Glutamatergic neuron (in vitro differentiated cells): ENCODE measurements around the gene B4GALT3. TPM values are rescaled to one million over a fixed set of nuclear protein-coding genes. Genes with fewer than 3 reads are reported as not detected.

Experiments used
- DNase-seq: peaks from one replicate; pipeline ENCODE4 v3.0.0; 2022
- H3K27ac Mint-ChIP-seq: one replicate; pipeline ENCODE4 v1.8.0; 2020; ENCODE audit warnings: mild to moderate bottlenecking, mixed read lengths, inconsistent platforms; ENCODE audit not compliant: unreplicated experiment
- H3K27me3 Mint-ChIP-seq: one replicate; pipeline ENCODE4 v1.8.0; 2020; ENCODE audit warnings: mild to moderate bottlenecking, moderate library complexity, mixed read lengths, inconsistent platforms; ENCODE audit not compliant: unreplicated experiment
- H3K36me3 Mint-ChIP-seq: one replicate; pipeline ENCODE4 v1.8.0; 2020; ENCODE audit warnings: mild to moderate bottlenecking, mixed read lengths, inconsistent platforms; ENCODE audit not compliant: unreplicated experiment
- H3K4me1 Mint-ChIP-seq: one replicate; pipeline ENCODE4 v1.8.0; 2020; ENCODE audit warnings: mild to moderate bottlenecking, low read depth, mixed read lengths, inconsistent platforms; ENCODE audit not compliant: unreplicated experiment
- H3K4me3 Mint-ChIP-seq: one replicate; pipeline ENCODE4 v1.8.0; 2020; ENCODE audit warnings: mild to moderate bottlenecking, mixed read lengths, inconsistent platforms; ENCODE audit not compliant: unreplicated experiment
- H3K9me3 Mint-ChIP-seq: one replicate; pipeline ENCODE4 v1.8.0; 2020; ENCODE audit warnings: mild to moderate bottlenecking, moderate library complexity, mixed read lengths, inconsistent platforms; ENCODE audit not compliant: unreplicated experiment
- CTCF ChIP-seq: fragments of 200-600 bp; sonication (generic); IDR thresholded peaks from one replicate; pipeline ENCODE4 v1.5.0; 2021; ENCODE audit not compliant: partially characterized antibody, unreplicated experiment
- total RNA-seq: library from RNA; stranded (reverse); fragmentation: NEBNext Ultra II Directional; extraction: Animal tissue kit (Norgen Biotek cat#: 25700); gene quantifications from one replicate; pipeline ENCODE4 v1.2.1, GENCODE V29; 2021; ENCODE audit not compliant: unreplicated experiment

Gene B4GALT3
- total RNA-seq, 1 donor from 2014 or later, result 35.7 TPM

GRCh38 chr1:161196111-161196510 lies 18.8 kb upstream of the B4GALT3 start:
- H3K9me3 Mint-ChIP-seq, result peaks cover 4% of the 10 kb centered on the region
- peaks cover 12% of the 10 kb centered on the region for H3K27me3 Mint-ChIP-seq
- H3K36me3 Mint-ChIP-seq, result no peaks in the 10 kb centered on the region
- H3K4me1 Mint-ChIP-seq, result peaks cover 27% of the 10 kb centered on the region
- H3K4me3 Mint-ChIP-seq, result no peak overlapping the region
- TF ChIP-seq CTCF, result no peak
- DNase-seq, result no peak
- H3K27ac Mint-ChIP-seq, result no peak overlapping the region

GRCh38 chr1:161195171-161195570 lies 17.9 kb upstream of the B4GALT3 start:
- H3K4me1 Mint-ChIP-seq, result peaks cover 24% of the 10 kb centered on the region
- TF ChIP-seq CTCF, result no peak
- peaks cover 4% of the 10 kb centered on the region for H3K9me3 Mint-ChIP-seq
- no peak for DNase-seq
- no peak overlapping the region for H3K4me3 Mint-ChIP-seq
- no peaks in the 10 kb centered on the region for H3K36me3 Mint-ChIP-seq
- peaks cover 12% of the 10 kb centered on the region for H3K27me3 Mint-ChIP-seq
- H3K27ac Mint-ChIP-seq, result no peak overlapping the region

- DNase-seq, result no peak
- H3K27me3 Mint-ChIP-seq, result peaks cover 9% of the 10 kb centered on the region
- H3K4me1 Mint-ChIP-seq, result peaks cover 13% of the 10 kb centered on the region
- no peak overlapping the region for H3K27ac Mint-ChIP-seq
- no peak for TF ChIP-seq CTCF
- H3K4me3 Mint-ChIP-seq, result no peak overlapping the region
- H3K9me3 Mint-ChIP-seq, result peaks cover 2% of the 10 kb centered on the region
- H3K36me3 Mint-ChIP-seq, result no peaks in the 10 kb centered on the region
Measured at GRCh38 chr1:161193561-161194235, 16.4 kb upstream of the B4GALT3 start.

GRCh38 chr1:161192476-161193465 lies 15.5 kb upstream of the B4GALT3 start:
- no peaks in the 10 kb centered on the region for H3K36me3 Mint-ChIP-seq
- peak; percentile 88 for TF ChIP-seq CTCF
- peaks cover 13% of the 10 kb centered on the region for H3K4me1 Mint-ChIP-seq
- peaks cover 2% of the 10 kb centered on the region for H3K9me3 Mint-ChIP-seq
- peak; percentile 68 for DNase-seq
- peak overlapping the region; percentile 84 for H3K27ac Mint-ChIP-seq
- peak overlapping the region; percentile 36 for H3K4me3 Mint-ChIP-seq
- peaks cover 8% of the 10 kb centered on the region for H3K27me3 Mint-ChIP-seq
